ENCODE measurements around the gene MGAM2.

MGAM2 gene

GRCh38 chr7:142133731-142134148 is 22.2 kb downstream of the MGAM2 start:
- DNase-seq (ENCODE audit: low read depth): no peak
- TF ChIP-seq, protein P1, sequence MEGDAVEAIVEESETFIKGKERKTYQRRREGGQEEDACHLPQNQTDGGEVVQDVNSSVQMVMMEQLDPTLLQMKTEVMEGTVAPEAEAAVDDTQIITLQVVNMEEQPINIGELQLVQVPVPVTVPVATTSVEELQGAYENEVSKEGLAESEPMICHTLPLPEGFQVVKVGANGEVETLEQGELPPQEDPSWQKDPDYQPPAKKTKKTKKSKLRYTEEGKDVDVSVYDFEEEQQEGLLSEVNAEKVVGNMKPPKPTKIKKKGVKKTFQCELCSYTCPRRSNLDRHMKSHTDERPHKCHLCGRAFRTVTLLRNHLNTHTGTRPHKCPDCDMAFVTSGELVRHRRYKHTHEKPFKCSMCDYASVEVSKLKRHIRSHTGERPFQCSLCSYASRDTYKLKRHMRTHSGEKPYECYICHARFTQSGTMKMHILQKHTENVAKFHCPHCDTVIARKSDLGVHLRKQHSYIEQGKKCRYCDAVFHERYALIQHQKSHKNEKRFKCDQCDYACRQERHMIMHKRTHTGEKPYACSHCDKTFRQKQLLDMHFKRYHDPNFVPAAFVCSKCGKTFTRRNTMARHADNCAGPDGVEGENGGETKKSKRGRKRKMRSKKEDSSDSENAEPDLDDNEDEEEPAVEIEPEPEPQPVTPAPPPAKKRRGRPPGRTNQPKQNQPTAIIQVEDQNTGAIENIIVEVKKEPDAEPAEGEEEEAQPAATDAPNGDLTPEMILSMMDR (IDR thresholded peaks at IDR 0.05; ENCODE audit: low read depth, low read length, missing control alignments): no peak
- no peak overlapping the region for H3K4me3 ChIP-seq (ENCODE audit: low read depth, low read length)

- TF ChIP-seq, protein P1 (IDR thresholded peaks at IDR 0.05; ENCODE audit: low read depth, low read length, missing control alignments): no peak
- no peak for DNase-seq (ENCODE audit: low read depth)
- no peak overlapping the region for H3K4me3 ChIP-seq (ENCODE audit: low read depth, low read length)
Observed at GRCh38 chr7:142134909-142135308, 23.4 kb downstream of the MGAM2 start.

- no peak for DNase-seq (ENCODE audit: low read depth)
- TF ChIP-seq, protein P1 (IDR thresholded peaks at IDR 0.05; ENCODE audit: low read depth, low read length, missing control alignments): no peak
- no peak overlapping the region for H3K4me3 ChIP-seq (ENCODE audit: low read depth, low read length)
Observed at GRCh38 chr7:142138996-142139395, 27.5 kb downstream of the MGAM2 start.

- DNase-seq (ENCODE audit: low read depth): no peak
- no peak overlapping the region for H3K4me3 ChIP-seq (ENCODE audit: low read depth, low read length)
- TF ChIP-seq, protein P1 (IDR thresholded peaks at IDR 0.05; ENCODE audit: low read depth, low read length, missing control alignments): no peak
Observed at GRCh38 chr7:142139597-142140400, 28.3 kb downstream of the MGAM2 start.

- H3K4me3 ChIP-seq (ENCODE audit: low read depth, low read length): no peak overlapping the region
- DNase-seq (ENCODE audit: low read depth): no peak
- TF ChIP-seq, protein P1 (IDR thresholded peaks at IDR 0.05; ENCODE audit: low read depth, low read length, missing control alignments): no peak
Observed at GRCh38 chr7:142140401-142140959, 29.0 kb downstream of the MGAM2 start.

DNA sequence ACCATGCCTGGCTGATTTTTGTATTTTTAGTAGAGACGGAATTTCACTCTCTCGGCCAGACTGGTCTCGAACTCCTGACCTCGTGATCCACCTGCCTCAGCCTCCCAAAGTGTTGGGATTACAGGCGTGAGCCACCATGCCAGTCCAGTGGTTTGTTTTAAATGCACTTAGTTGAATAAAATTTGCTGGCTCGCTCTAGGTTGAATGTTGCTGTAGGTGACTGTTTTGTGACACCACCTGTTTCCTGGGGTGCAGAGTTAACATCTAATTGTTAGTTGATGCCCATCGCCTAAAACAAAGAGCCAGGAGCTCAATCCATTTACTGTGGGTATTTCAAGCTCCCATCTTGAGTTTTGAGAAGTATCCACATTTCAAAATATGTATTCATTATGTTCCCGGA is 31.2 kb downstream of the MGAM2 start:
- H3K4me3 ChIP-seq (ENCODE audit: low read depth, low read length): no peak overlapping the region
- no peak for DNase-seq (ENCODE audit: low read depth)
- TF ChIP-seq, protein P1 (IDR thresholded peaks at IDR 0.05; ENCODE audit: low read depth, low read length, missing control alignments): no peak
